Common myeloid progenitor, CD34-positive (primary cell): Measurements from ENCODE around the gene PROKR1.

Experiments
- CTCF ChIA-PET: fragments of 350-600 bp; sonication (Branson Sonifier 250); formaldehyde crosslinking; loops from one replicate; lab custom pipeline; 2021; ENCODE audit warnings: antibody characterized with exemption; lab: Charles Lee
- POLR2A ChIA-PET: fragments of 350-600 bp; sonication (Branson Sonifier 250); formaldehyde crosslinking; loops from one replicate; lab custom pipeline; 2021; ENCODE audit warnings: antibody characterized with exemption; lab: Charles Lee
- DNase-seq, 3 donors: peaks; one replicate each; pipeline versions ENCODE4 v3.0.0 to v3.0.0-alpha.2; 2013
- H3K27ac ChIP-seq, 2 experiments: 1 replicate in 1 of 2; 2 replicates in 1 of 2; pipeline ENCODE4 v1.7.0; 2013; ENCODE audit warnings: inconsistent platforms in 2 of 2, low read length in 2 of 2, mild to moderate bottlenecking in 2 of 2, low read depth in 1 of 2, moderate library complexity in 1 of 2; ENCODE audit not compliant: severe bottlenecking in 2 of 2, insufficient read depth in 1 of 2, poor library complexity in 1 of 2
- H3K27me3 ChIP-seq, 5 experiments: replicated peaks in 2 of 5; 1 replicate in 3 of 5; 2 replicates in 2 of 5; pipeline versions ENCODE4 v1.6.1 to v1.7.0; 2013; ENCODE audit warnings: low read length in 4 of 5, mild to moderate bottlenecking in 2 of 5, moderate library complexity in 2 of 5, inconsistent platforms in 1 of 5; ENCODE audit not compliant: insufficient read depth in 5 of 5, control insufficient read depth in 4 of 5
- H3K36me3 ChIP-seq, 4 experiments: 1 replicate in 2 of 4; 2 replicates in 2 of 4; pipeline versions ENCODE4 v1.6.1 to v1.7.0; 2013; ENCODE audit warnings: low read length in 3 of 4, control low read depth in 1 of 4, mild to moderate bottlenecking in 1 of 4; ENCODE audit not compliant: control insufficient read depth in 4 of 4, insufficient read depth in 4 of 4
- H3K4me1 ChIP-seq, 4 experiments: 1 replicate in 3 of 4; 2 replicates in 1 of 4; pipeline versions ENCODE4 v1.6.1 to v1.7.1; 2013; ENCODE audit warnings: low read length in 3 of 4, mild to moderate bottlenecking in 3 of 4, control low read depth in 1 of 4, inconsistent platforms in 1 of 4, moderate library complexity in 1 of 4; ENCODE audit not compliant: control insufficient read depth in 4 of 4, insufficient read depth in 4 of 4; ENCODE audit errors: control extremely low read depth in 1 of 4
- H3K4me3 ChIP-seq, 7 experiments: 1 replicate in 4 of 7; 2 replicates in 3 of 7; pipeline versions ENCODE4 v1.5.1 to v1.7.0; 2013; ENCODE audit warnings: mild to moderate bottlenecking in 7 of 7, low read length in 6 of 7, moderate library complexity in 6 of 7, inconsistent platforms in 2 of 7, low read depth in 2 of 7, control low read depth in 1 of 7; ENCODE audit not compliant: insufficient read depth in 4 of 7, control insufficient read depth in 1 of 7; ENCODE audit errors: extremely low read depth in 1 of 7
- H3K9me3 ChIP-seq, 5 experiments: 1 replicate in 4 of 5; 2 replicates in 1 of 5; pipeline versions ENCODE4 v1.6.1 to v1.7.1; 2013; ENCODE audit warnings: low read length in 4 of 5, mild to moderate bottlenecking in 2 of 5, inconsistent platforms in 1 of 5, low read depth in 1 of 5, moderate library complexity in 1 of 5; ENCODE audit not compliant: control insufficient read depth in 4 of 5, insufficient read depth in 2 of 5; ENCODE audit errors: control extremely low read depth in 1 of 5
- WGBS: methylation state at CpG from one replicate; pipeline ENCODE4 v1.1.5; 2013; ENCODE audit not compliant: insufficient coverage; 5-methylcytosine and 5-hydroxymethylcytosine counted together

Gene PROKR1

DNA sequence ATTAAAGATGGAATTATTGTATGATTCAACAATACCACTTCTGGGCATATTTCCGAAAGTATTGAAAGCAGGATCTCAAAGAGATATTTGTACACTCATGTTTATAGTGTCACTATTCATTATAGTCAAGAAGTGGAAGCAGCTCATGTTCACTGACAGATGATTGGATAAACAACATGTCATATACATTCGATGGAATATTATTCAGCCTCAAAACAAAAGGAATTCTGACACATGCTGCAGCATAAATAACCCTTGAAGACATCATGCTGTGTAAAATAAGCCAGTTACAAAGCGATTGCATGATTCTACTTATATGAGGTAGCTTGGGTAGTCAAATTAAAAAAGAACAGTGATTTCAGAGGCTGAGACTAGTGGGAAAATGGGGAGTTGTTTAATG, 39.3 kb upstream of the PROKR1 start:
- POLR2A ChIA-PET, result no interaction called here
- no peaks in the 10 kb centered on the region for H3K27me3 ChIP-seq
- WGBS, result no CpG with 5 or more reads among the region's 3 CpGs
- no peak overlapping the region for H3K27ac ChIP-seq
- H3K9me3 ChIP-seq, result peaks cover 0 to 14% (median 7%) of the 10 kb centered on the region in 5 experiments
- CTCF ChIA-PET, result no interaction called here
- H3K36me3 ChIP-seq, result no peaks in the 10 kb centered on the region
- no peaks in the 10 kb centered on the region for H3K4me1 ChIP-seq
- H3K4me3 ChIP-seq, result no peak overlapping the region
- DNase-seq, result no peak

DNA sequence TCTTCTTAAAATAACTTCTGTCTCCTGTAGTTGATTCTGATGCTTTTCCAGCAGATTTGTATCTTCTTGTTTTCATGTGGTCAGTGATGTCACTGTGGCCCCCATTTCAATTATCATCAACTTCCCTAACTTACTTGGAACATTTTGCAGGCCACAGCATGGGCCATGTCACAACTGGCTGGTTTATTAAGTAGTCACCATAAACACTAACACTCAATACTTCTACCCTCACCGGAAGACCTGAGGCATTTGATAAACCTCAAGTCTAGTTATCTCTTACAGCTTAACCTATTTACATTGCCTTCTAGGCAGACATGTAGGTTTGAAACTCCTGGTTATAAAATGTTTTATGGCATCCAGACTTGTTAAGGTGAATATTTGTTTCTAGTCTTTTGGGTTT, 37.4 kb upstream of the PROKR1 start:
- no peak overlapping the region for H3K27ac ChIP-seq
- CTCF ChIA-PET, result no interaction called here
- H3K27me3 ChIP-seq, result no peaks in the 10 kb centered on the region
- no CpG with 5 or more reads among the region's 1 CpG for WGBS
- peaks cover 4 to 14% (median 11%) of the 10 kb centered on the region in 5 experiments for H3K9me3 ChIP-seq
- POLR2A ChIA-PET, result interaction anchor here (0.6 kb wide), 1 partner anchor 11 kb away, joined by 4 read pairs; no protein-coding TSS in a partner anchor
- DNase-seq, result no peak
- H3K4me3 ChIP-seq, result no peak overlapping the region
- no peaks in the 10 kb centered on the region for H3K36me3 ChIP-seq
- H3K4me1 ChIP-seq, result no peaks in the 10 kb centered on the region

DNA sequence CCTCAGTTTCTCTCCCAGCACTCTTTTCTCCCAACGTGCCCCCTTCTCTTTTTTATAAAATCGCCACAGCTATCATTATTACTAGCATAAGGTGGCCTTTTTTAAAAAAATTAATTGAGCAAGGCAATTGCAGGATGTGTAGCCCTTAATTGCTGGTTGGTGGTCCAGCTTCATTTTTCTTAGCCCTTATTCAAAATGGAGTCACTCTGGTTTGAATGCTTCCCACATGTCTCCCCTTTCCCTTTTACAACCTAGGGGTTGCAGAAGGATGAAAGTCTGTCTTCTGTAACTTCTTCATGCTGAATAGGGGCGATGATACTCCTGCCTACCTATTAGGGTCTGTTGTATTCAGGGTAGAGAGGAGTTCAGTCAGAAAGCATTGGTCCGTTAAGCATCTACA, 36.6 kb upstream of the PROKR1 start:
- ChIA-PET CTCF (no interaction called here), POLR2A (no interaction called here)
- 100% methylated on average over 1 of the region's 4 CpGs for WGBS

DNA sequence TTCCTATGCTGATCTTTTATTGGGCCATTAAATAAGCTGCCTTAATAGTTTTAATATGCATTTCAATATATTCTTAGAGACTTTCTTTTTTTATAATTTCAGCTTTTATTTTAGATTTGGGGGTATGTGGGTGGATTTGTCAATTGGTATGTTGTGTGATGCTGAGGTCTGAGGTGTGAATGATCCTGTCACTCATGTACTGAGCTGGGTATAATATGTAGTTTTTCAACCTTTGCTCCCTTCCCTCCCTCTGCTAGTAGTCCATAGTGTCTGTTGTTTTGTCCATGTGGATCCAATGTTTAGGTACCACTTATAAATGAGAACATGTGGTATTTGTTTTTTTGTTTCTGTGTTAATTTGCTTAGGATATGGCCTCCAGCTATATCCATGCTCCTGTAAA, 35.5 kb upstream of the PROKR1 start:
- Histone ChIP-seq H3K4me1 (no peaks in the 10 kb centered on the region), H3K9me3 (peaks cover 4 to 11% (median 7%) of the 10 kb centered on the region in 5 experiments), H3K27me3 (no peaks in the 10 kb centered on the region), H3K36me3 (no peaks in the 10 kb centered on the region), H3K27ac (no peak overlapping the region), H3K4me3 (no peak overlapping the region)
- ChIA-PET CTCF (interaction anchor here (1.2 kb wide), 1 partner anchor 13 kb away, joined by 3 read pairs; no protein-coding TSS in a partner anchor), POLR2A (no interaction called here)
- DNase-seq, result no peak

More for the DNA sequence above, 36.6 kb upstream of the PROKR1 start:
- peaks cover 4 to 11% (median 7%) of the 10 kb centered on the region in 5 experiments for H3K9me3 ChIP-seq
- H3K4me1 ChIP-seq, result no peaks in the 10 kb centered on the region
- H3K36me3 ChIP-seq, result no peaks in the 10 kb centered on the region
- DNase-seq, result no peak
- H3K4me3 ChIP-seq, result no peak overlapping the region
- H3K27me3 ChIP-seq, result no peaks in the 10 kb centered on the region
- H3K27ac ChIP-seq, result no peak overlapping the region

DNA sequence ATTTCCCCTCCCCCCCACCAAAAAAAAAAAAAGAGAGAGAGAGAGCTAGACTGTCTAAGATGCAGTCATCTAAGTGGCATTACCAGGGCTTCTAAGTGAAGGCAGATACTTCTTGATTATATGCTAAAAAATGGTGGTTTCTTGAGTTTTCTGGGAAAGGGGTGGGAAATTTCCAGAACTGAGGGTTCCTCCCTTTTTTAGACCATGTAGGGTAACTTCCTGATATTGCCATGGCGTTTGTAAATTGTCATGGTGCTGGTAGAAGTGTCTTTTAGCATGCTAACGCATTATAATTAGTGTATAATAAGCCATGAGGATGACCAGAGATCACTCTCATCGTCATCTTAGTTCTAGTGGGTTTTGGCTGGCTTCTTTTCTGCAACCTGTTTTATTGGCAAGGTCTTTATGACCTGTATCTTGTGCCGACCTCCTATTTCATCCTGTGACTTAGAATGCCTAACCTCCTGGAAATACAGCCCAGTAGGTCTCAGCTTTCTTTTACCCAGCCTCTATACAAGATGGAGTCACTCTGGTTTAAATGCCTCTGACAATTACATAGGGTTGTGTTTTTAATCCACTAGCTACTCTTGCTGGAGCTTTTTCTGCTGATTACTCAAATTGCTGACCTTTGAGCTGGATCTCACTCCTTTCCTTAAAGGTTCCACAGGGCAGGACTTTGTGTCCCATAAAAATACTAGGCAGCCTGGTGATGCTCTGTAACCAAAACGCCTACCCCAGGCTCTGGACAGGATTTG, 30.4 kb upstream of the PROKR1 start:
- Histone ChIP-seq H3K4me3 (no peak overlapping the region), H3K4me1 (no peaks in the 10 kb centered on the region), H3K27me3 (no peaks in the 10 kb centered on the region), H3K36me3 (no peaks in the 10 kb centered on the region), H3K27ac (no peak overlapping the region), H3K9me3 (peaks cover 0 to 8% (median 4%) of the 10 kb centered on the region in 5 experiments)
- no peak for DNase-seq
- ChIA-PET POLR2A (no interaction called here), CTCF (no interaction called here)
- 98% methylated on average over 5 of the region's 5 CpGs for WGBS

DNA sequence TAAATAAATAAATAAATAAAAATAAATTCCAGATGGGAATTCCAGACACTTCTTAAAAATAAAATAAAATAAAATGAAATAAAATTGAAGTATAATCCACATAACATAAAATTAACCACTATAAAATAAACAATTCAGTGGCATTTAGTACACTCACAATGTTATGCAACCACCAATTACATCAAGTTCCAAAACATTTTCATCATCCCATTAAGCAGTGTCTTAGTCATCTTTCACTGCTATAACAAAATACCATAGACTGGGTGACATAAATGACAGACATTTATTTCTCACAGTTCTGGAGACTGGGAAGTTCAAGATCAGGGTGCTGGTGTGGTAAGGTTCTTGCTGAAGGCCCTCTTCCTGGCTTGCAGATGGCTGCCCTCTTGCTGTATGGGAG, 22.6 kb upstream of the PROKR1 start:
- no peaks in the 10 kb centered on the region for H3K4me1 ChIP-seq
- ChIA-PET POLR2A (no interaction called here), CTCF (no interaction called here)
- no peaks in the 10 kb centered on the region for H3K27me3 ChIP-seq
- H3K4me3 ChIP-seq, result no peak overlapping the region
- H3K27ac ChIP-seq, result no peak overlapping the region
- H3K9me3 ChIP-seq, result peaks cover 3 to 12% (median 6%) of the 10 kb centered on the region in 5 experiments
- no peaks in the 10 kb centered on the region for H3K36me3 ChIP-seq
- no peak for DNase-seq

DNA sequence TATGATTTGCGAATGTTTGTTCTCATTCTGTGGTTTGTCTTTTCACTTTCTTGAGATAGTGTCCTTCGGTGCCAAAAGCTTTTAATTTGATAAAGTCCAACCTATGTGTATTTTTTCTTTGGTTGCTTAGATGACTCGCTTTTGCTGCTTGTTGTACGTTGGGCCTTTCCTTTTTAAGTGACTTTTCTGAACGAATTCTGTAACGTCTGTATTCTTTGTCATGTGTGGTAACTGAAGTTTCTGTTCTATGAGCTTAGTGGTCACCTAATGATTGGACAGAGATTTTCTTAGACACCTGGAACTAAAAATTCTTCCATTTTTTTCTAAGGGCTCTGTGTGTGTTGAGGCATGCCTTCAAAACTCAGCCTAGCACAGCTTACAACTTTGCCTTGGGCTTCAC, 19.6 kb upstream of the PROKR1 start:
- Histone ChIP-seq H3K36me3 (no peaks in the 10 kb centered on the region), H3K4me1 (no peaks in the 10 kb centered on the region), H3K27ac (no peak overlapping the region), H3K27me3 (no peaks in the 10 kb centered on the region), H3K9me3 (peaks cover 3 to 15% (median 6%) of the 10 kb centered on the region in 5 experiments), H3K4me3 (no peak overlapping the region)
- 100% methylated on average over 3 of the region's 6 CpGs for WGBS
- no peak for DNase-seq
- CTCF ChIA-PET, result no interaction called here
- POLR2A ChIA-PET, result no interaction called here
